Transverse colon (tissue), 4 donors: ENCODE measurements around the gene ISG20.

Experiments
- CTCF ChIP-seq, 5 experiments: fragments of 200-600 bp in 3 of 5; fragments of 450-650 bp in 2 of 5; sonication (generic) in 3 of 5; IDR thresholded peaks; 1 replicate in 2 of 5; 2 replicates in 3 of 5; pipeline ENCODE4 v1.5.1; 2016 to 2017; ENCODE audit warnings: antibody characterized with exemption in 5 of 5, inconsistent platforms in 3 of 5, mild to moderate bottlenecking in 2 of 5, moderate library complexity in 1 of 5
- EP300 ChIP-seq: sonication (generic); formaldehyde crosslinking; IDR thresholded peaks from one replicate; pipeline ENCODE4 v1.6.1; 2017; ENCODE audit warnings: antibody characterized with exemption, low read depth
- POLR2A ChIP-seq: fragments of 450-650 bp; IDR thresholded peaks from one replicate; pipeline ENCODE4 v1.6.1; 2016; ENCODE audit warnings: antibody characterized with exemption, mild to moderate bottlenecking, moderate library complexity
- POLR2AphosphoS5 ChIP-seq, 3 donors: sonication (generic); formaldehyde crosslinking; IDR thresholded peaks; one replicate each; pipeline ENCODE4 v1.6.1; 2016; ENCODE audit warnings: antibody characterized with exemption in 3 of 3

DNA sequence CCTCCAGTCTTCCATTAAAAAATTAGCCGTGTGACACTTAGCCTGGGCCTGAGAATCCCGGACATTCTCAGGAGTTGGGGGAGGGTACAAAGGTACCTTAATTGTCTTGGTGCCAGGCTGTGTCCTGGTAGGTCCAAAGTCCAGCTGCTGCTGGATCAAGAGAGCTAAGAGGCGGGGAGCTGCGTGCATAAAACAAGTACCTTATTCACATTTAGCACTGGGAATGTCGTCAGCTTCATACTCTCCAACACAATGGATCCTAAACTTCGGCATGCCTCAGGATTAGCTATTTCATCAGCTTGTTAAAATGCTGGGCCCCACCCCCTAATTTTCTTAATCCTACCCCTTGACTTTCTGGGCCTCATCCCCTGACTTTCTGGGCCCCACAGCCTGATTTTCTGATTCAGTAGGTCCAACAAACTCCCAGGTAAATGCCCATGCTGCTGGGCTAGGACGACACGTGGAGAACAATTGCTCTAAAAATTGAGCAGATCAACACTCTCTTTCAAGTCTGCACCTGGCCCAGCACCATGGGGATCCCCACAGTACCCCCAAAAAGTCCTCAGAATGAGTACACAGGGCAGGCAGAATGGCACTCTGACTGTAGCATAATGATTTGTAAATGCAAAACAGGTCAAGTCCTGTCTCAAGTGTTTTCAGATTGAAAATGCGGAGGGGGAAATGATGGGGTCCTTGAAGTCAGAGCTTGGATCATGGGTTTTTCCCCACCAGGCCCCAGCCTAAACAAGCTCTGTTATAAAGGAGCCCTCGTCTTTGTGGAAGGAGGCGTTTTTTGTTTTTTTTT, 23.3 kb upstream of the ISG20 start:
- no peak for TF ChIP-seq CTCF (IDR thresholded peaks at IDR 0.05)
- TF ChIP-seq POLR2AphosphoS5 (IDR thresholded peaks at IDR 0.05), result peak in 1 of 3 donors; percentile 29
- TF ChIP-seq POLR2A, result no peak
- no peak for TF ChIP-seq EP300
